HG02642 (cell line): Measurements from ENCODE around the gene SPC24.
"Not testable (repeated sequence)": the region's sequence is repeated elsewhere in the genome, so short reads cannot be mapped to it uniquely, and the experiment has no call there.

Experiments
- ATAC-seq: cut with Tn5 transposase; IDR thresholded peaks from one replicate; pipeline ENCODE4 v1.9.1; 2021; ENCODE audit warnings: mild to moderate bottlenecking; ENCODE audit not compliant: unreplicated experiment, poor library complexity

Gene SPC24

GRCh38 chr19:11100049-11100448 lies 55.5 kb downstream of the SPC24 start:
- no peak for ATAC-seq

- ATAC-seq, result no peak
These were observed 56.7 kb downstream of the SPC24 start for GRCh38 chr19:11098861-11099260.

- ATAC-seq, result no peak
These were observed 57.3 kb downstream of the SPC24 start for GRCh38 chr19:11098327-11098726.

GRCh38 chr19:11097367-11097766 lies 58.2 kb downstream of the SPC24 start:
- ATAC-seq, result not testable (repeated sequence)

- ATAC-seq, result peak; percentile 47
These were observed 59.3 kb downstream of the SPC24 start for GRCh38 chr19:11096210-11096841.
